ENCODE data around the gene SPDYE6. TPM values are rescaled to one million over a fixed set of nuclear protein-coding genes. Genes with fewer than 3 reads are reported as not detected.
"Not testable (repeated sequence)": the region's sequence is repeated elsewhere in the genome, so short reads cannot be mapped to it uniquely, and the experiment has no call there.

The SPDYE6 gene
- total and polyA plus RNA-seq, 2 of the 4 experiments (the other 2 are of a cell fraction), result not detected

DNA sequence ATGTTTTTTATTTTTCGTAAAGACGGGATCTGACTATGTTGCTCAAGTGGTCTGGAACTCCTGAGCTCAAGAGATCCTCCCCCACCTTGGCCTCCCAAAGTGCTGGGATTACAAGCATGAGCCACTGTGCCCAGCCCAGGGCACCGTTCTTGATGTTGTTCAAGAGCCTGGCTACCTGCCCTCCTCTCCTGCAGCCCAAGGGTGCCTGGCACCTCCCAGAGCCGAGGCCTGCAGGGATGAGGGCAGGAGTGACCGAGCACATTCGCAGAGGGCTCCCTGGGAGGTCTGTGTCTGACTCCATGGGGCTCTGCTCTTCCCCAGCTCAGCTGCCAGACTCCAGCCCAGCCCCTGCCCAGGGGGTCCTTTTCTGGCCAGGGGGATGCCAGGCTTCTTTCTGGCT lies 54.2 kb downstream of the SPDYE6 start (continued):
- TF ChIP-seq, protein P1, sequence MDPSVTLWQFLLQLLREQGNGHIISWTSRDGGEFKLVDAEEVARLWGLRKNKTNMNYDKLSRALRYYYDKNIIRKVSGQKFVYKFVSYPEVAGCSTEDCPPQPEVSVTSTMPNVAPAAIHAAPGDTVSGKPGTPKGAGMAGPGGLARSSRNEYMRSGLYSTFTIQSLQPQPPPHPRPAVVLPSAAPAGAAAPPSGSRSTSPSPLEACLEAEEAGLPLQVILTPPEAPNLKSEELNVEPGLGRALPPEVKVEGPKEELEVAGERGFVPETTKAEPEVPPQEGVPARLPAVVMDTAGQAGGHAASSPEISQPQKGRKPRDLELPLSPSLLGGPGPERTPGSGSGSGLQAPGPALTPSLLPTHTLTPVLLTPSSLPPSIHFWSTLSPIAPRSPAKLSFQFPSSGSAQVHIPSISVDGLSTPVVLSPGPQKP (IDR thresholded peaks at IDR 0.05; ENCODE audit: borderline replicate concordance, low read depth, low read length), result no peak
- TF ChIP-seq FOS (IDR thresholded peaks at IDR 0.05; ENCODE audit: low read depth, low read length), result no peak
- no peak for TF ChIP-seq MAFK (IDR thresholded peaks at IDR 0.05; ENCODE audit: low read depth, low read length)
- TF ChIP-seq SMC3 (IDR thresholded peaks at IDR 0.05; ENCODE audit: low read depth, low read length), result no peak
- TF ChIP-seq RFX5 (IDR thresholded peaks at IDR 0.05; ENCODE audit: low read depth, low read length), result no peak
- TF ChIP-seq RCOR1 (IDR thresholded peaks at IDR 0.05; ENCODE audit: insufficient replicate concordance, low read length), result no peak

DNA sequence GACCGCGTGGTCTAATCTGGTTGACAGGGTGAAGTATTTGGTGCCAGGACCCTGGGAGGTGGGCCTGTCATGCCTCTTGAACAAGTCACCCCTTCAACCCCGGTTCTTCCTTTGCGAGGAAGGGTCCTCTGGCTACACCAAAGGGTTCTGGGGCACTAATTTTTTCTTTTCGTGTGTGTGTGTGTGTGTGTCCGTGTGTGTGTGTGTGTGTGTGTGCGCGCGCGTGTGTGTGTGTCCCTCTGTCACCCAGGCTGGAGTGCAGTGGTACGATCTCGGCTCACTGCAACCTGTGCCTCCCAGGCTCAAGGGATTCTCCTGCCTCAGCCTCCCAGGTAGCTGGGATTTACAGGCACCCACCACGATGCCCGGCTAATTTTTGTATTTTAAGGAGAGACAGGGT lies 54.9 kb downstream of the SPDYE6 start:
- ATAC-seq (ENCODE audit: low read depth); H3K4me1 ChIP-seq (ENCODE audit: control insufficient read depth, insufficient read depth, low read length); H2BK120ac ChIP-seq (ENCODE audit: low read depth, low read length); H3K18ac ChIP-seq (ENCODE audit: low read depth, low read length); dilution Hi-C loops (cut with HindIII; ENCODE audit: low sequenced_read_pairs, unreplicated experiment); H3K36me3 ChIP-seq (ENCODE audit: control insufficient read depth, insufficient read depth, low read length); H3K9me3 ChIP-seq (ENCODE audit: control insufficient read depth, insufficient read depth, low read length); BruUV-seq (replicated peaks); H2AK5ac ChIP-seq (ENCODE audit: low read depth, low read length); H3K23ac ChIP-seq (ENCODE audit: low read depth, low read length); H3K14ac ChIP-seq (replicated peaks; ENCODE audit: low read depth, low read length); H4K91ac ChIP-seq (ENCODE audit: insufficient read depth, low read depth, low read length); H2BK20ac ChIP-seq (ENCODE audit: low read depth, low read length); H3K27me3 ChIP-seq (ENCODE audit: control insufficient read depth, insufficient read depth, low read length); H3K9me1 ChIP-seq (ENCODE audit: insufficient read depth, low read length); H3K79me1 ChIP-seq (ENCODE audit: low read depth in 1 of 2, low read length in 2 of 2); H4K20me1 ChIP-seq (ENCODE audit: insufficient read depth, low read length); H3K4me3 ChIP-seq (ENCODE audit: insufficient read depth, low read depth, low read length); CTCF ChIA-PET; H4K5ac ChIP-seq (ENCODE audit: low read depth, low read length); H3K56ac ChIP-seq (ENCODE audit: extremely low read depth, insufficient read depth, low read length); intact Hi-C loops (cut with micrococcal nuclease); POLR2A ChIA-PET (ENCODE audit: unreplicated experiment); H3K27ac ChIP-seq (ENCODE audit: insufficient read depth, low read length); H2BK15ac ChIP-seq (ENCODE audit: low read depth, low read length); H3K4ac ChIP-seq (ENCODE audit: low read depth, low read length); H2BK5ac ChIP-seq (ENCODE audit: low read depth, low read length, poor library complexity, severe bottlenecking); H2AK9ac ChIP-seq (replicated peaks; ENCODE audit: low read depth, low read length, poor library complexity); H3K9ac ChIP-seq (ENCODE audit: low read depth, low read length); H4K8ac ChIP-seq (ENCODE audit: low read depth in 2 of 2, low read length in 2 of 2); DNase-seq; H2AFZ ChIP-seq (replicated peaks; ENCODE audit: low read length, poor library complexity); H3K4me2 ChIP-seq (ENCODE audit: low read depth, low read length); in situ Hi-C loops (cut with MboI; ENCODE audit: low sequenced_read_pairs): not testable (repeated sequence)
- WGBS, 2 experiments (ENCODE audit: extremely low coverage in 2 of 2, insufficient read length in 1 of 2), result 100% methylated on average over 2 of the region's 14 CpGs; no CpG with 5 or more reads in 1 of the 2 experiments

All from IMR-90 (cell line).